GM13977 (cell line): ENCODE data around the gene KBTBD12.

Experiments
- DNase-seq: peaks from one replicate; pipeline ENCODE4 v3.0.0; 2012; ENCODE audit warnings: low spot score
- CTCF ChIP-seq: IDR thresholded peaks from 2 replicates; pipeline ENCODE4 v1.5.1; 2012; ENCODE audit warnings: mild to moderate bottlenecking, control low read depth; ENCODE audit not compliant: insufficient read depth; ENCODE audit errors: extremely low read depth, missing control alignments
- in situ Hi-C: fragments of 300-500 bp; cut with MboI; formaldehyde crosslinking; loops from one replicate; pipeline ENCODE4 v1.12.0; 2022; ENCODE audit warnings: low sequenced_read_pairs, low pct_unique_long_range_greater_than_20kb, mixed read lengths, inconsistent platforms; ENCODE audit not compliant: unreplicated experiment

The KBTBD12 gene

GRCh38 chr3:127964053-127964452 is 49.0 kb downstream of the KBTBD12 start:
- in situ Hi-C loops: loop anchor here (10.0 kb wide), 1 partner anchor 309 kb away; no protein-coding TSS in a partner anchor
- DNase-seq: no peak
- TF ChIP-seq CTCF: no peak

DNA sequence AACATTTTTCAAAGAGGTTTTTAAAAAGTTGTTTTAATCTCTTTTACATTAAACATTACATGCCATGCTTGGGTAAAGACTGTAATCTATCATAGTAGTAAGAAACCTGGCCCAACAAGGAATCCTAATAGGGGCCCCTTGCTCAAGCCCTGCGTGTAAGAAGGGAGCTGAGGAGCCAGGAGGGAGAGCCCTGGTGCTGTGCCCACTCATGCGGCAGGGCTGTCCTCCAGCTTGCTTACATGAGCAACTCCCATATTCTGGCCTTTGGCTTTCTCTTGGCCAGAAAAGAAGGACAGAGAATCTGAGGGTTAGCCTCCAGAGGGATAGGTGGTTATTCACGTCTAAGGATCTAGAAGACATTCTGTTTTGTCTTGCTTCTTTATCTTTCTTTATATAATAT is 49.8 kb downstream of the KBTBD12 start:
- in situ Hi-C loops: loop anchor here (10.0 kb wide), 1 partner anchor 310 kb away; no protein-coding TSS in a partner anchor
- no peak for TF ChIP-seq CTCF
- DNase-seq: no peak

DNA sequence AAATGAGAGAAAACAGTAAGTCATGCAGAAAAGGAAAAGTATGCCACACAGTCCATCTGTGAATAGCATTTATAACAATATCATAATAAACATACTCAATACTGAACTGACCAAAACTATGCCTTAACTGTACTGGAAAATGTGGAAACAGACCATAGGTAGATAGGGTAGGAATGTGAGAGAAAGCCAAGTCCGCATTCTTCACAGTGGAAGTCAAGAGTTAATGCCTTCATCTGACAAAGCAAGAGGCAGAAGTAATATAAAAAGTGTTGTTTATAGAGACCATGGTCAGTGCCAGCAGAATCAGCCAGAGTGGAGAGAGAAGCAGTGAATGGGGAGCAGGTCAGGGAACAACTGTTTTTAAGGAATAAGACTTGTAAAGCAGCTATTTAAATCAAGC is 52.3 kb downstream of the KBTBD12 start:
- no peak for DNase-seq
- TF ChIP-seq CTCF: no peak
- in situ Hi-C loops: loop anchor here (10.0 kb wide), 1 partner anchor 313 kb away; no protein-coding TSS in a partner anchor

DNA sequence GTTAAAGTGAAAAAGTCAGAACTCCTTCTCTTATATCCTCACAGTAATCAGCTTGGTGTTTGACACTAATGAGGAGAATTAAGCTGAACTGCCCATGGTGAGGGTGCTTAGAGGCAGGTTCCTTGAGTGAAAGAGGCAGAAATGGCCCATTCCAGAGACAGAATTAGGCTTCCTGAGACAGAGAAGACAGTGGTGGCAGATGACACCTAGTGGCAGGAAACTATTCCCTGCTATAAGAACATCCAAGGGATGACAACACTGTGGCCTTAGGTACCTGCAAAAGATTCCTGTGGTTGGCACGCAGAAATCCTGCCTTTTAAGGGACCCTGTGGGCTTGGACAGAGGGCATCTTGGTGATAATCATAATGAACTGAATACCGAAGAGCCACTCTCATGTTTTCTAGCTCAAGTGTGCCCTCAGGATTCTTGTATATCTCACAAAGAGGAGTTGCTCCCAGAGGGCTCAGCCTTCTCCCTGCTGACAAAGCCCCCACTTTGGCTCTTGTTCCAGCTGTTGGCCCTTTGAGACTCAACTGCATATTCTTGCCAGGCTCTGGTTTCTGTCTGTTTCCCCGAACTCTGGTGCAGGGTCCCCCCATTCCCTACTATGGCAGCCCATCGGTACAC is 56.0 kb downstream of the KBTBD12 start:
- DNase-seq: peak; percentile 49
- in situ Hi-C loops: no loop called here
- TF ChIP-seq CTCF: peak; percentile 78

GRCh38 chr3:127974226-127974625 is 59.2 kb downstream of the KBTBD12 start:
- no peak for DNase-seq
- TF ChIP-seq CTCF: no peak
- in situ Hi-C loops: no loop called here

DNA sequence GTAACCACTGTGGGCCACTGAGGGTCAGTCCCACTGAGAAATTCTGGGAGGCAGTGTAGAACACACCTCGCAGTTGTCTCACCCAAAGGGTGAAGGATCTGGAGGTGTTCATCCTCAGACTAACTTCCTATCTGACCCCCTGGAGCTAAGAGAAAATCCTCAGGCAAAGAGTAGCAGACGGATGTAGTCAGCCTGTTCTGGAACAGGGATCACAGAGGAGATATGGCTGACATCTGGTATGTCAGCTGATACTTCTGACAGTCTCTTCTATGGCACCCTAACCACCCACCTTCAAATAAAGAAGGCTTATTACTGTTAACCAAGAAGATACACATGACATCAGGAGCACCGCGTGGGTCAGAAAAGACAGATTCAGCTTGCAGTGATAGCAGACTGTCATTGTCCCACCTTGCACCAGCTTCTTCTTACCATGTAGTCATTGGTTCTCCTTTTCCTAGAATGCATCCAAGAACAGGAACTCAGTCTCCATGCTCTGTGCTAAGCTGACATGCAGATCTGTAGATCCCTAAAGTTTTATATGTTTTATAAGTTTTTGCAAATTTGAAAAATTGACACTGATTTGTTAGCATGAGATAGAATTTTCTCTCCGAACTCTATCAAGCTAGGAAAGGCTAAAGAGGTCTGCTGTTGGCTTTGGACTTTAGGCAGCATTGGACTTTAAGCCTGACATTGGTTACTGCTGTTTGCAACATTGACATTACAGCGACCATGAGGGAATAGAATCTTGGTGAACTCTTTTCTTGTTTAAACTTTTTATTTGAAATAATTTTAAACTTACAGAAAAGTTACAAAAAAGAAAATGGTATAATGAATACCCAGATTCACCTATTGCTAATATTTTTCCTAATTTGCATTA is 60.4 kb downstream of the KBTBD12 start:
- DNase-seq: no peak
- in situ Hi-C loops: no loop called here
- no peak for TF ChIP-seq CTCF
